ENCODE results near the gene BUD31.
A peak's percentile ranks its signal among the peaks of the same experiment; 100 is the strongest.
"Not testable (repeated sequence)": the region's sequence is repeated elsewhere in the genome, so short reads cannot be mapped to it uniquely, and the experiment has no call there.

Gene BUD31

DNA sequence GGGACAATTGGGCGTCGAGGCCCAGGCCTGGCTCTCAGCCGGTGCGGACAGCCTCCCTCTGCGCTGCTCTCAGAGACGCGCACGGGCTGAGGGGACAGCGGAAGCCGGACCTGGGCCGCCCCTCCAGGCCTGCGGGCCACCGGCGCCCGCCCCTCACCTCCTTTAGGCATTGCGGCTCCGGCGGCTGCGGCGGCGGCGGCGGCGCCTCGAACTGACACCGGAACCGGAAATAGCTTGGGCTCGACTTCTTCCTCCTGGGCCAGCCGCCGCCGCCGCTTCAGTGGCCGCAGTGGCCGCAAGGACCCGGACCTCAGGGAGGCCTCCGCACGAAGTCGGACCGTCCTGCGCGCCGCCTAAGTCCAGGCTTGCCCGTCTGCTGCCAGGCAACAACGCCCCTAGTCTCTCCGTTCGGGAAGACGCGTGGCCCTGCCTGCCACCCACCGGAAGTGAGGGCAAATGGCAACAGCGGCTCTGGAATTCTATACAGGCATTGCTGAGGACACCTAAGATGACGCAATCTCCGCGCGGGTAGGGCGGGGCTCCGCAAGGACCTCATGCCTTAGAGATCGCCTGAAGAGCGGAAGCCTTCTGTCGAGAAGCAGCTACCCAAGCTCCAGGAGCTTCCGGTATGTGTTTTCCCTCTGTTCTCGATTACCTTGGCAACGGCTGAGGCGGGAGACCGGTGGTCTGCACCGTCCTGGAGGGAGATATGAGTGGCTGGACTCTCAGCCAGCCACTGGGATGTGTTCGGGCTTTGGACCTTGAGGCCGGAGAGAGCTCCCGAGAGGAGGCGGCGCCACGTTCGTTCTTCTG, at the start of gene BUD31, which contains the start of gene PDAP1:
BUD31 (plus strand) TSS at position 591 of the 813 bp plus-strand sequence. CDS start 2,124 bp downstream, outside the sequence.
PDAP1 (minus strand) TSS at position 219 of the 813 bp plus-strand sequence; CDS start at position 170, 49 bp downstream.
- peak; percentile 66 for DNase-seq

- DNase-seq, result no peak
Observed at GRCh38 chr7:99359465-99360154, 49.2 kb upstream of the BUD31 start.

GRCh38 chr7:99362801-99363200, 46.0 kb upstream of the BUD31 start:
- no peak for DNase-seq

GRCh38 chr7:99363286-99363685, 45.5 kb upstream of the BUD31 start:
- DNase-seq, result no peak

DNA sequence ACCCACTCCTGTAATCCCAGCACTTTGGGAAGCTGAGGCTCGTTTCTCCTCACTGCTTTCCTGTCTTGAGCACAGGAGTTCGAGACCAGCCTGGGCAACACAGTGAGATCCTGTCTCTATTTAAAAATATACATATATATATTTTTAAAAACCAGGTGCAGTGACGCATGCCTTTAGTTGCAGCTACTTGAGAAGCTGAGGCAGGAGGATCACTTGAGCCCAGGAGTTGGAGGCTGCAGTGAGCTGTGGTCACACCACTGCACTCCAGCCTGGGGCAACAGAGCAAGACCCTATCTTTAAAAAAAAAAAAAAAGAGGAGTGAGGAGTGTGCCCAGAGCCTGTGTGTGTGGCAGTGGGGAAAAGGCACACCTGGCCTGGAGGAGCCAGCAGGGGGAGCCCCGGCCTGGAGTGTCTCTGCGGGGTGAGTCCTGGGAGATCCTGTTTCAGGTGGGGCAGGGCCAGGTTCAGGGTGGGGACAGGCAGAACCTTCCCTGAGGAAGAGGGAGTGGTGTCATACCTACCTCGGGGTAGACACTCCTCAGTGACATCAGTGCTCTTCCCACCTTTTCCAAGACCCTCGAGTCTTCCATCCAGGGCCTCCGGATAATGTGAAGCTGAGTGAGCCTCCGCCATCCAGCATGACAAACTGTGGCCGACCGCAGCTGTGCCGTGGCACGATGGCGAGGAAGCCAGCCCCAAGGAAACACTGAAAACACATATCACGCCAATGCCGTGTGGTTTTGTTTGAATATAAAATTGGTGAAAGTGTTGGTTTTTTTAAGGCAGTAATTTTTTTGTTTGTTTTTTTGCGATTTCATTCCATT, 43.2 kb upstream of the BUD31 start:
- DNase-seq, result no peak

- DNase-seq, result no peak
Observed at GRCh38 chr7:99366646-99367045, 42.1 kb upstream of the BUD31 start.

DNA sequence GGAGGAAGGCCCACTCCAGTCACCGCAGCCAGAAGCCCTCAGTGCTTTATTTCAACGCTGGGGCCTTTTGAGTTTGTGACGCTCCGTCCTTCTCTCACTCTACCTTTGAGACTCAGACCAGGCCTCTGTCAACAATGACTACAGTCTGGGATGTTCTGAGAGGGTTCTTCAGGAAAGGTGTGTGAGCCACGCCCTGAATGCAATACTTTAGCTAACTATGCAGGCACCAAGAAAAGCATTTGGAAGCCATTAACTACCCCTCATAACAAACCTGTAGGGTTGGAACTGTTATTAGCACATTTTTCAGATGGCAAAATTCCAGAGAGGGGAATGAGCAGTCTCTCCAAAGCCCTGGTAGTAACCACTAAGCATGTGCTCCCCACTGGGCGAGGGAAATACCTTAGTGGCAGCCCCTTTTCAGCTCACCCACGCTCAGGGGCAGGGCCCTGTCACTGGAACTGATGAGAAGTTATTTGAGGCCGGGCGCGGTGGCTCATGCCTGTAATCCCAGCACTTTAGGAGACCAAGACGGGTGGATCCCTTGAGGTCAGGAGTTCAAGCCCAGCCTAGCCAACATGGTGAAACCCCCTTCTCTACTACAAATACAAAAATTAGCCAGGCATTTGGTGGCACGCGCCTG, 39.9 kb upstream of the BUD31 start:
- DNase-seq, result no peak

DNA sequence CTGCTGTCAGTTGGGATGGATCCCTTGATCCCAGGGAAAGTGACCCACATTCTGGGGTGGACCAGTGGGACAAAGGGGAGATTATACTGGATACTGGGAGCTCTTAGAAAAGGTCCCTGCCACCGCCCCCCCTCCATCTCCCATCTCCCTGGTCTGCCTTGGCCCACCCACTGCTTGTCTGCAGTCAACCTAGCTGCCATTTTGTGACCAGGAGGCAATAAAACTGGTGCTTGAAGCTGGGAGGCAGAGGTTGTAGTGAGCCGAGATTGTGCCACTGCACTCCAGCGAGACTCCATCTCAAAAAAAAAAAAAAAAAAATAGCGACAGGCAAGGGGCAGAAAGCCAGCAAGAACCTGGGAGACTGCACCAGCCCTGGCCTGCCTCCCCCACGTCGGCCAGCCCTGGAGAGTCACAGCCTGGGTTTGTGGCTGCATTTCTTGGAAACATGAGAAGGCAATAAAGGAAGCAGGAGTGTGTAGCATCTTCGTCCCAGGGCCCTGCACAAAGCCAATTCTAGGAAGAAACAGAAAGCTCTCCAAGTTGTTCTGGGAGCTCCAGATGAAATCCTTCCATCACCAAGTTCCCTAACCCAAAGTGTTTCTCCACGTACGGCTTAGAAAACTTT, 38.9 kb upstream of the BUD31 start:
- no peak for DNase-seq

DNA sequence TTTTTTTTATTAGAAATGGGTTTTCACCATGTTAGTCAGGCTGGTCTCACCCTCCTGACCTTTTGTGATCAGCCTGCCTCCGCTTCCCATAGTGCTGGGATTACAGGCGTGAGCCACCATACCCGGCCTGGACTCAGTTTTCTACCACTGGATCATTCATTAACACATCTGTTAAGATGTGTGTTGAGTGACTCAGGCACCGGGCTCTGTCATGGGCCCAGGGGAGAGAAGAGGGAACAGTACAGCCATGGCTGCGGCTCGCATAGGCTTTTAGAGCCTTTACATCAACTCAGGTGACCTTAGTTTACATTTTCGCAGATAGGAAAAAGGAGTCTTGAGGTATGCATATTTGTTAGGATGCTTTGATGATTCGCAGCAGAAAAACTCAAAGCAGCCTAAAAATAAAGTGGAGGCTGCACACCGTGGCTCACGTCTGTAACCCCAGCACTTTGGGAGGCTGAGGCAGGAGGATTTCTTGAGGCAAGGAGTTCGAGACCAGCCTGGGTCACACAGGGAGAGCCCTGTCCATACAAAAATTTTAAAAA, 37.3 kb upstream of the BUD31 start:
- no peak for DNase-seq

DNA sequence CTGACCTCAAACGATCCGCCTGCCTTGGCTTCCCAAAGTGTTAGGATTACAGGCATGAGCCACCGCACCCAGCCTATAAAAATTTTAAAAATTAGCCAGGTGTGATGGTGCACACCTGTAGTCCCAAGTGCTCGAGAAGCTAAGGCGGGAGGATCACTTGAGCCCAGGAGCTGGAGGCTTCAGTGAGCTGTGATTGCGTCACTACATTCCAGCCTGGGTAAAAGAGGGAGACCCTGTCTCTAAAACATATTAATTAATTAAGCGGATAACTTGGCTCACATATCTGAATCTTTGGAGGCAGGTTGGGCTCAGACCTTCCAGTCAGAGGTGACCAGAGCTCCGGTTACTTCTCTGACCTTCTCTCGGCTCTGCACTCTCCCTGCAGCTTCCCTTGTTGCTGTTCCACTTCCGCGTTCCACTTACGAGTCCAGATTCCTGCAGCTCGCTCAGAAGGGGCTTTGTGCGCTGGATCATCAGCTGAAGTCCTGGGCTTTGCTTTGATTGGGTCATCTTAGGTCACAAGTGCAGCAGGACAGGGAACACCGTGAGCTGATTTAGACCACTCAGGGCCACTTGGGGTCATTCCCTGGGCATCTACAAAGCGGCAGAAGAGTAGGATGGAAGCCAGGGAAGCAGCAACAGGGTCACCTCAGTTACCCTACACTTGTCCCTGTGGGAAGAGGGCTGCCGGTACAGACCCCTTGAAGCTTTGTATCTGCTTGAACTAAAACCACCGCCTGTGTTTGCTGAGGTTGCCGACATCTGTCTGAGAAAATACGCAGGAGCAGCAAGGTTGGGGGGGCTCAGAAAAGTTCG, 36.3 kb upstream of the BUD31 start:
- no peak for DNase-seq

DNA sequence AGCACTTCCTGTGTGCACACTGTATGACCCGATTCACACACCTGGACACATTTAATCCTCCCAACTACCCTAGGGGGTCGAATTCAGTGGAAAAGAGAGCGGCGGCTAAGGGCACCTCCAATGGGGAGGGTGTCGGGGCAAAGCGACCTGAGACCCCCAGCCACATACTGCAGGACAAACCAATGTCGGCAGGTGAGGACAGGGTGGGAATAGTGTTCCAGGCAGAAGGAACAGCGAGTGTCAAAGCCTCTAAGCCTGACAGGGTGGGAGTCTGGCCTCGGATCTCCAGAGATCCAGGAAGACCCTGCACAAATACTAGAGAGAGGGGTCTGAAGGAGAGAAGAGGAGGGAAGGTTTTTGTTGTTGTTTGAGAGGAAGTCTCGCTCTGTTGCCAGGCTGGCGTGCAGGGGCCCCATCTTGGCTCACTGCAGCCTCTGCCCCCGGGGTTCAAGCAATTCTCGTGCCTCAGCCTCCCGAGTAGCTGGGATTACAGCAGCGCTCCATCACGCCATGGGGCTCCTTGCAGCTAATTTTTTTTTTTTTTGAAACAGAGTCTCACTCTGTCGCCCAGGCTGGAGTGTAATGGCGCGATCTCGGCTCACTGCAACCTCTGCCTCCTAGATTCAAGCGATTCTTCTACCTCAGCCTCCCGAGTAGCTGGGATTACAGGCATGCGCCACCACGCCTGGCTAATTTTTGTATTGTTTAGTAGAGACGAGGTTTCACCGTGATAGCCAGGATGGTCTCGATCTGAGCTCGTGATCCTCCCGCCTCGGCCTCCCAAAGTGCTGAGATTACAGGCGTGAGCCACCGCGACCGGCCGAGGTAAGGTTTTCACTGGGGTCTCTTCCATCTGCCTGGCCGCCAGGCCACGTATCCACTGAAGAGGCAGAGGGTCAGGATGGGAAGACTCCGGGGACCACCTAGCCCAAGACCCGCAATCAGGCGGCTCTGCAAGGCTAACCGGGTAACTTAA, 35.4 kb upstream of the BUD31 start:
- DNase-seq, result no peak

DNA sequence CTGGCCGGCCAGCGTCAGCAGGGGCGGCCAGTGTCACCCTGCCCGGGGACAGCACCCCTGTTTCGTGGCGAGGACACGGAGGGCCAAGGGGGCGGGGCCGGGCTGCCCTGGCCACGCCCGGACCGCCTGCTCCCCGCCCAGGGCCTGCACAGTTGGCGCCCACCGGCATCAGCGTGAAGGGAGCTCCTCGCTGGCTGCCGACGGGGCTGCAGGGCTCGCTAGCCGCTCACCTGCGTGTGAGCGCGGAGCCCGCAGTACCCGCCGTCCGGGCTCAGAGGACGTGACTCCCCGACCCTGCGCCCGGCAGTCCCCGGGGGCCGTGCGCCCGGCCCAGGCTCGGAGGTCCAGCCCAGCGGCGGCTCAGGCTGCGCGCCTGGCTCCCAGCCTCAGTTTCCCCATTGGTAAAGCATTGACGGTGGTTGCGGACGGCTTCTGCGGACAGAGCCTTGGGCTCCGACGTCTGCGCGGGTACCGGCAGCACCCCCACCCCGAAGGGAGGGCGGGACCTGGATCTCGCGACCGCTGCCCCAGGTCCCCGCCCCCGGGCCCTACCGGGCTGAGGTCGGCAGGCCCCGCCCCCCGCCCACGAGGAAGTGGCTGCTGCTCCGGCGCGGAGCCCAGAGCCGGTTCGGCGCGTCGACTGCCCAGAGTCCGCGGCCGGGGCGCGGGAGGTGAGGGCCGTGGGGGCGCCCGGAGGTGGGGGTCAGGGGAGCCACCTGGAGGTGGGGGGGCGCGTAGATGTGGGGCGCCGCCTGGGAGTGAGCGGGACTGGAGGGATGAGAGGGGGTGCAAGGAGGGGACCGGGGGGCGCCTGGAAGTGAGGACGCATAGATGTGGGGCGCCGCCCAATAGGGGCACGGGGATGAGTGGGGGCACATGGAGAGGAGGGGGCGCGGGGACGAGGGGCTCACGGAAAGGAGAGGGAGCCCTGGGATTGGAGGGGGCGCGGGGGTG, 34.4 kb upstream of the BUD31 start, which contains the start of gene ARPC1B:
ARPC1B (plus strand) TSS at position 620 of the 954 bp plus-strand sequence. CDS start 10,985 bp downstream, outside the sequence.
- peak; percentile 54 for DNase-seq

- DNase-seq, result no peak
Observed at GRCh38 chr7:99375070-99375807, 33.5 kb upstream of the BUD31 start.

- DNase-seq, result no peak
Observed at GRCh38 chr7:99379043-99379577, 29.7 kb upstream of the BUD31 start.

GRCh38 chr7:99379693-99380031, 29.1 kb upstream of the BUD31 start:
- DNase-seq, result not testable (repeated sequence)

DNA sequence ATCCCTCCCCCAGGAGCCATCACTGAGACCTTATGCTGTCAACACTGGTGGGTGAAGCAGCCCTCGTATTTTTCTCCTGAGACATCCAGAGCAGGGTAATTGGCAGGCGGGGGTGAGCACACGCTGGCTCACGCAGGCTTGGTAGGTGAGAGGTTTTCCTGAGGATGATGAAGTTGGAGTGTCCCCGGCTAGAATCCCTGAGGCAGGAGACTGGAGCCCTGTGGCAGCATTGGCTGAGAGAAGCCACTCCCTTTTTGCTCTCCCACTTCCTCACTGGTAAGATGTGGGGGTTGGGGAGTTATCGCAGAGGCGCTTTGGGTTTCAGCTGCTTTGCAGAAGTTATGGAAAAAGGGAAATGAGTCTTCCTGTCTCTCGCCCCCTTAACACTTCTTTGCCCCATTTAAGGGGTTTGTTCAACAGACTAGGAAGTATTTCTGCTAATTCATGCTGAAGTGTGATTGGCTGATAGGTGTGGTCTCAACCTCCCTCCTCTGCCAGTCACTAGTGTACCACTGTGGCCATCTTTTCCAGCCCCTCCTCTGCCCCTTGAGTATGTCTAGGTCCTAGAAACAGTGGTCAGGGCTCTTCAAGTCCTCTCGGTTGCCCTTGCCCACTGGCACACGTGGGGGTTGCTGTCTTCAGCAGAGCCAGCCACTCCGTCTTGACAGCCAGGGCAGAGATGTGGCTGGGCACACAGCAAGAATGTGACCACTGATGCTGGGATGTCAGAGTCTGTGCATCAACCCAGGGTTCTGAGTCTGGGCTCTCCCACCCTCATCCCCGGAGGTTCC, 28.5 kb upstream of the BUD31 start:
- no peak for DNase-seq

Measured in NCI-H510A (cell line).